SK-N-SH (cell line): Measurements from ENCODE around the gene BCAT1. TPM values are rescaled to one million over a fixed set of nuclear protein-coding genes. Genes with fewer than 3 reads are reported as not detected.
A peak's percentile ranks its signal among the peaks of the same experiment; 100 is the strongest.

ENCODE experiments used
- CTCF ChIA-PET: fragments of 300-600, 350-600 bp; formaldehyde crosslinking; extraction: SDS; loops from one replicate; lab custom pipeline; 2021; lab: Yijun Ruan, JAX
- POLR2A ChIA-PET: fragments of 350-600 bp; sonication (Branson Sonifier 250); formaldehyde crosslinking; extraction: SDS; loops from one replicate; lab custom pipeline; 2020; ENCODE audit warnings: antibody characterized with exemption, inconsistent platforms; lab: Yijun Ruan, JAX
- DNase-seq: peaks from one replicate; pipeline ENCODE4 v3.0.0; 2012
- H2AFZ ChIP-seq: fragments of 200-600 bp; sonication (generic); 2 replicates; pipeline ENCODE4 v1.8.1; 2016; ENCODE audit warnings: antibody characterized with exemption, mild to moderate bottlenecking, low read depth
- H3F3A ChIP-seq: fragments of 200-600 bp; sonication (generic); replicated peaks from 2 replicates; pipeline ENCODE3; 2016; ENCODE audit warnings: antibody characterized with exemption, mild to moderate bottlenecking; ENCODE audit not compliant: insufficient read depth
- H3K27ac ChIP-seq, 2 experiments: fragments of 200-500 bp in 1 of 2; fragments of 200-600 bp in 1 of 2; sonication (Bioruptor generic) in 1 of 2; sonication (generic), shearing (Covaris generic) in 1 of 2; 2 replicates each; pipeline versions ENCODE4 v1.5.1 to v1.6.1; 2014 to 2016; ENCODE audit warnings: low read depth in 2 of 2, inconsistent platforms in 1 of 2, low read length in 1 of 2, mild to moderate bottlenecking in 1 of 2, mixed read lengths in 1 of 2
- H3K27me3 ChIP-seq: fragments of 200-600 bp; sonication (generic), shearing (Covaris generic); 2 replicates; pipeline ENCODE4 v1.6.1; 2016; ENCODE audit warnings: mixed run types; ENCODE audit not compliant: insufficient read depth
- H3K36me3 ChIP-seq, 2 experiments: fragments of 200-500 bp in 1 of 2; fragments of 200-600 bp in 1 of 2; sonication (Bioruptor generic) in 1 of 2; sonication (generic) in 1 of 2; replicated peaks in 1 of 2; 2 replicates each; pipeline versions ENCODE3 to v1.5.1; 2014 to 2016; ENCODE audit warnings: low read length in 1 of 2, mild to moderate bottlenecking in 1 of 2; ENCODE audit not compliant: insufficient read depth in 2 of 2, control insufficient read depth in 1 of 2
- H3K4me1 ChIP-seq, 2 experiments: fragments of 200-500 bp in 1 of 2; fragments of 200-600 bp in 1 of 2; sonication (Bioruptor generic) in 1 of 2; sonication (generic), shearing (Covaris generic) in 1 of 2; 2 replicates each; pipeline versions ENCODE4 v1.5.1 to v1.6.1; 2014 to 2016; ENCODE audit warnings: low read depth in 1 of 2, low read length in 1 of 2, mixed run types in 1 of 2; ENCODE audit not compliant: insufficient read depth in 2 of 2, control insufficient read depth in 1 of 2
- H3K4me2 ChIP-seq: fragments of 200-600 bp; sonication (generic), shearing (Covaris generic); 2 replicates; pipeline ENCODE4 v1.6.1; 2017; ENCODE audit warnings: mixed run types
- H3K4me3 ChIP-seq, 2 experiments: fragments of 200-500 bp in 1 of 2; fragments of 200-600 bp in 1 of 2; sonication (Bioruptor generic) in 1 of 2; sonication (generic), shearing (Covaris generic) in 1 of 2; 2 replicates each; pipeline versions ENCODE4 v1.5.1 to v1.8.1; 2014 to 2016; ENCODE audit warnings: low read depth in 2 of 2, inconsistent platforms in 1 of 2, low read length in 1 of 2, mild to moderate bottlenecking in 1 of 2, mixed read lengths in 1 of 2, moderate library complexity in 1 of 2
- H3K79me2 ChIP-seq: fragments of 200-600 bp; sonication (generic); 2 replicates; pipeline ENCODE4 v1.8.1; 2017; ENCODE audit warnings: mild to moderate bottlenecking; ENCODE audit not compliant: insufficient read depth
- H3K9ac ChIP-seq: fragments of 200-600 bp; sonication (generic); 2 replicates; pipeline ENCODE4 v1.6.1; 2017; ENCODE audit warnings: mixed run types
- H3K9me2 ChIP-seq: fragments of 200-600 bp; sonication (generic); 2 replicates; pipeline ENCODE4 v1.6.1; 2017; ENCODE audit warnings: mixed run types
- H3K9me3 ChIP-seq: fragments of 200-600 bp; sonication (generic); 2 replicates; pipeline ENCODE4 v1.6.1; 2017; ENCODE audit warnings: mixed run types, mild to moderate bottlenecking, moderate library complexity
- H4K20me1 ChIP-seq: fragments of 200-600 bp; sonication (generic); 2 replicates; pipeline ENCODE4 v1.6.1; 2017; ENCODE audit warnings: mild to moderate bottlenecking, mixed run types; ENCODE audit not compliant: insufficient read depth
- CHD2 ChIP-seq: fragments of 150-350 bp; IDR thresholded peaks from 2 replicates; pipeline ENCODE4 v1.6.1; 2018; ENCODE audit warnings: low read length; ENCODE audit not compliant: partially characterized antibody
- FOXM1 ChIP-seq: IDR thresholded peaks from 2 replicates; pipeline ENCODE4 v1.4.0; 2012; ENCODE audit warnings: low read depth, mild to moderate bottlenecking
- JUND ChIP-seq: IDR thresholded peaks from 2 replicates; pipeline ENCODE4 v1.4.0; 2012
- MEF2A ChIP-seq: IDR thresholded peaks from 2 replicates; pipeline ENCODE4 v1.4.0; 2012; ENCODE audit warnings: low read depth, borderline replicate concordance
- NFIC ChIP-seq: IDR thresholded peaks from 2 replicates; pipeline ENCODE4 v1.4.0; 2012; ENCODE audit warnings: borderline replicate concordance
- PBX3 ChIP-seq: IDR thresholded peaks from 2 replicates; pipeline ENCODE4; 2012
- POLR2AphosphoS5 ChIP-seq: IDR thresholded peaks from 2 replicates; pipeline ENCODE4 v1.6.1; 2012; ENCODE audit warnings: low read depth, low read length
- RCOR1 ChIP-seq: fragments of 150-350 bp; IDR thresholded peaks from 2 replicates; pipeline ENCODE4 v1.6.1; 2017; ENCODE audit warnings: antibody characterized with exemption, low read length
- RXRA ChIP-seq: IDR thresholded peaks from 2 replicates; pipeline ENCODE4 v1.4.0; 2012; ENCODE audit warnings: low read depth, mild to moderate bottlenecking, borderline replicate concordance
- SIN3A ChIP-seq: IDR thresholded peaks from 2 replicates; pipeline ENCODE4 v1.6.1; 2012; ENCODE audit warnings: low read depth, mild to moderate bottlenecking, low read length, moderate library complexity, borderline replicate concordance
- SMC3 ChIP-seq: IDR thresholded peaks from 2 replicates; pipeline ENCODE4 v1.6.1; 2012; ENCODE audit warnings: low read depth, low read length, improper control_type of control experiment
- TCF12 ChIP-seq: IDR thresholded peaks from 2 replicates; pipeline ENCODE4 v1.4.0; 2012
- TEAD4 ChIP-seq: IDR thresholded peaks from 2 replicates; pipeline ENCODE4 v1.4.0; 2012; ENCODE audit warnings: mild to moderate bottlenecking, borderline replicate concordance; ENCODE audit not compliant: insufficient read depth
- WGBS: methylation state at CpG from one replicate; pipeline ENCODE4 v1.1.6; 2017; ENCODE audit warnings: low lambda C conversion rate; 5-methylcytosine and 5-hydroxymethylcytosine counted together
- polyA plus RNA-seq, 3 experiments: library from polyadenylated mRNA; depleted of rRNA; stranded (reverse); fragments of >200 nt; gene quantifications; 2 replicates each; pipeline ENCODE4 v1.2.3, GENCODE V29; 2012
- TF ChIP-seq, protein P1 (sequence below): IDR thresholded peaks from 2 replicates; pipeline ENCODE4 v1.4.0; 2012; ENCODE audit warnings: low read depth, borderline replicate concordance

The BCAT1 gene
- polyA plus RNA-seq, 1 of the 3 experiments (the other 2 are of a cell fraction) = 7.7 TPM

DNA sequence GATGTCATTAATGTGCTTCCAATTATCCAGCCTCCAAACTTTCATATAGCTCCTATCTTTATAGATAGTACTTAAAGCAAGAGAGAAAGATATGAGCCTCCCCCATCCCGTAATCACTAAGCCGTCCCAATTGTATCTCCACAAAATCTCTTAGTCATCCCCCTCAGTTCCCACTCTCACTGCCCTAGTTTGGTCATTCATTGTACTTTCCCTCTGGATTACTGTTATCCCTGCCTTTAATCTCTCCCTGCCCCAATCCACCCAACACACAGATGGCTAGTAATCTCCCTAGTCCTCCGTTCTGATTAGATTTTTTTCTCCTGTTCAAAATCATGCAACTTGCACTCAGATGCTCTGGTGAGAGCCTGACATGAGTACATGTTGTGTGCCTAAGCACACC is 5.4 kb upstream of the BCAT1 start:
- Histone ChIP-seq H3K4me2 (no peak overlapping the region), H3K9me3 (no peaks in the 10 kb centered on the region), H3K9me2 (no peaks in the 10 kb centered on the region), H3F3A (peaks cover 4% of the 10 kb centered on the region), H2AFZ (no peak overlapping the region), H3K36me3 (no peaks in the 10 kb centered on the region), H3K4me1 (peaks cover 0 to 11% of the 10 kb centered on the region in 2 experiments; a peak in 2 of 4 replicates), H3K27ac (no peak overlapping the region), H3K79me2 (peaks cover 4% of the 10 kb centered on the region; the same call in 1 of the 2 replicates), H3K9ac (no peak overlapping the region), H4K20me1 (no peaks in the 10 kb centered on the region), H3K27me3 (no peaks in the 10 kb centered on the region), H3K4me3 (no peak overlapping the region)
- TF ChIP-seq RXRA = no peak
- TF ChIP-seq JUND = no peak
- TF ChIP-seq TCF12 = no peak
- TF ChIP-seq RCOR1 = no peak
- TF ChIP-seq POLR2AphosphoS5 = no peak
- TF ChIP-seq, protein P1, sequence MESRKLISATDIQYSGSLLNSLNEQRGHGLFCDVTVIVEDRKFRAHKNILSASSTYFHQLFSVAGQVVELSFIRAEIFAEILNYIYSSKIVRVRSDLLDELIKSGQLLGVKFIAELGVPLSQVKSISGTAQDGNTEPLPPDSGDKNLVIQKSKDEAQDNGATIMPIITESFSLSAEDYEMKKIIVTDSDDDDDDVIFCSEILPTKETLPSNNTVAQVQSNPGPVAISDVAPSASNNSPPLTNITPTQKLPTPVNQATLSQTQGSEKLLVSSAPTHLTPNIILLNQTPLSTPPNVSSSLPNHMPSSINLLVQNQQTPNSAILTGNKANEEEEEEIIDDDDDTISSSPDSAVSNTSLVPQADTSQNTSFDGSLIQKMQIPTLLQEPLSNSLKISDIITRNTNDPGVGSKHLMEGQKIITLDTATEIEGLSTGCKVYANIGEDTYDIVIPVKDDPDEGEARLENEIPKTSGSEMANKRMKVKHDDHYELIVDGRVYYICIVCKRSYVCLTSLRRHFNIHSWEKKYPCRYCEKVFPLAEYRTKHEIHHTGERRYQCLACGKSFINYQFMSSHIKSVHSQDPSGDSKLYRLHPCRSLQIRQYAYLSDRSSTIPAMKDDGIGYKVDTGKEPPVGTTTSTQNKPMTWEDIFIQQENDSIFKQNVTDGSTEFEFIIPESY = no peak
- no peak for TF ChIP-seq CHD2
- no peak for TF ChIP-seq SMC3
- TF ChIP-seq TEAD4 = no peak
- no peak for TF ChIP-seq PBX3
- TF ChIP-seq FOXM1 = no peak
- TF ChIP-seq SIN3A = no peak
- no peak for TF ChIP-seq MEF2A
- peak; percentile 32 for DNase-seq
- POLR2A ChIA-PET = no interaction called here
- 58% methylated on average over 3 of the region's 3 CpGs for whole genome bisulfite sequencing
- CTCF ChIA-PET = interaction anchor here (1.2 kb wide), 1 partner anchor 14 kb away, joined by 3 read pairs; no protein-coding TSS in a partner anchor

GRCh38 chr12:24952389-24952788 is 3.5 kb upstream of the BCAT1 start:
- Histone ChIP-seq H3K27ac (no peak overlapping the region), H3F3A (peaks cover 9% of the 10 kb centered on the region), H3K9ac (no peak overlapping the region), H3K79me2 (peaks cover 22% of the 10 kb centered on the region), H3K27me3 (no peaks in the 10 kb centered on the region), H3K36me3 (no peaks in the 10 kb centered on the region)
- POLR2A ChIA-PET = no interaction called here
- CTCF ChIA-PET = no interaction called here
- no peak for DNase-seq
- TF ChIP-seq NFIC = no peak
- TF ChIP-seq, all 33 proteins: peak for 0
- Histone ChIP-seq H4K20me1 (no peaks in the 10 kb centered on the region), H2AFZ (no peak overlapping the region), H3K4me2 (no peak overlapping the region), H3K9me2 (no peaks in the 10 kb centered on the region), H3K4me3 (no peak overlapping the region), H3K4me1 (peaks cover 0 to 13% of the 10 kb centered on the region in 2 experiments; a peak in 2 of 4 replicates), H3K9me3 (no peaks in the 10 kb centered on the region)
- 95% methylated on average over 1 of the region's 1 CpG for WGBS
